Right lobe of liver (tissue), 6 donors: Measurements from ENCODE around the gene CD3G. TPM values are rescaled to one million over a fixed set of nuclear protein-coding genes. Genes with fewer than 3 reads are reported as not detected.

ENCODE experiments used
- ATAC-seq, 4 donors: fragments of 200-7000 bp; cut with Tn5 transposase; one replicate each; pipeline ENCODE4 v1.9.1; 2020; ENCODE audit warnings: mild to moderate bottlenecking in 4 of 4, moderate library complexity in 4 of 4
- DNase-seq, 3 donors: peaks; one replicate each; pipeline ENCODE4 v3.0.0-alpha.2; 2020
- H3K27ac ChIP-seq, 3 donors: fragments of 200-600 bp; one replicate each; pipeline ENCODE4 v1.8.0; 2022
- H3K27me3 ChIP-seq, 2 donors: fragments of 200-600 bp; one replicate each; pipeline ENCODE4 v1.8.0; 2022
- H3K36me3 ChIP-seq, 4 donors: fragments of 200-600 bp; sonication (generic) in 1 of 4; one replicate each; pipeline versions ENCODE4 v1.5.1 to v1.8.0; 2017 to 2022; ENCODE audit warnings: control low read depth in 1 of 4
- H3K4me1 ChIP-seq, 4 donors: fragments of 200-600 bp; sonication (generic) in 1 of 4; one replicate each; pipeline versions ENCODE4 v1.5.1 to v1.8.0; 2017 to 2022; ENCODE audit warnings: control low read depth in 1 of 4
- H3K4me3 ChIP-seq, 3 donors: fragments of 200-600 bp; one replicate each; pipeline ENCODE4 v1.8.0; 2022
- H3K9me3 ChIP-seq, 4 donors: fragments of 200-600 bp; sonication (generic) in 1 of 4; one replicate each; pipeline versions ENCODE4 v1.5.1 to v1.8.0; 2017 to 2022; ENCODE audit warnings: control low read depth in 1 of 4
- POLR2A ChIP-seq: fragments of 450-650 bp; IDR thresholded peaks from one replicate; pipeline ENCODE4 v1.6.1; 2017; ENCODE audit warnings: antibody characterized with exemption, mild to moderate bottlenecking
- WGBS: methylation state at CpG from one replicate; pipeline ENCODE4 v1.1.6; 2018; ENCODE audit warnings: low coverage, low lambda C conversion rate; ENCODE audit not compliant: insufficient coverage; ENCODE audit errors: missing lambda C conversion rate; 5-methylcytosine and 5-hydroxymethylcytosine counted together
- intact Hi-C, 2 donors: fragments of 100-400 bp; cut with DNase I; formaldehyde crosslinking; loops; one replicate each; pipeline versions ENCODE4 v1.11.2 to v1.14.1; 2022
- long read RNA-seq: library from polyadenylated mRNA; unstranded; transcript quantifications from one replicate; pipeline ENCODE4 v2.0.0, GENCODE V29; 2019
- total RNA-seq, 6 experiments: library from RNA; depleted of rRNA in 2 of 6; stranded (reverse); fragments of >200 nt in 2 of 6; fragmentation: NEBNext Ultra II Directional in 3 of 6; extraction: Animal tissue kit (Norgen Biotek cat#: 25700) in 3 of 6; gene quantifications; one replicate each; pipeline versions ENCODE4 v1.1.0 to v1.2.4, GENCODE V29; 2016 to 2023
- TF ChIP-seq, protein P1 (sequence below), 4 donors: fragments of 200-600 bp in 3 of 4; fragments of 450-650 bp in 1 of 4; IDR thresholded peaks; one replicate each; pipeline versions ENCODE4 v1.5.1 to v1.8.0; 2016 to 2022; ENCODE audit warnings: antibody characterized with exemption in 4 of 4, mild to moderate bottlenecking in 2 of 4
- donor health status: DM: no; HTN: yes; CAD: no.
- donor health status: DM: no; HTN: no; CAD: no.
- donor health status: DM: no; HTN: no; CAD: no.
- donor health status: DM: no; HTN: yes; CAD: no.
- donor health status: DM: no; HTN: yes; CAD: no.

Gene CD3G
- total RNA-seq = 1 to 10 TPM in 1 of 6 experiments, under 1 TPM in 5; 0.27 to 1.7 (median 0.36) TPM
- long read RNA-seq = 0 reads

- H3K27ac ChIP-seq = no peak within 1 kb of the TSS
- no peaks in the 10 kb centered on the region for H3K36me3 ChIP-seq
- TF ChIP-seq, protein P1, sequence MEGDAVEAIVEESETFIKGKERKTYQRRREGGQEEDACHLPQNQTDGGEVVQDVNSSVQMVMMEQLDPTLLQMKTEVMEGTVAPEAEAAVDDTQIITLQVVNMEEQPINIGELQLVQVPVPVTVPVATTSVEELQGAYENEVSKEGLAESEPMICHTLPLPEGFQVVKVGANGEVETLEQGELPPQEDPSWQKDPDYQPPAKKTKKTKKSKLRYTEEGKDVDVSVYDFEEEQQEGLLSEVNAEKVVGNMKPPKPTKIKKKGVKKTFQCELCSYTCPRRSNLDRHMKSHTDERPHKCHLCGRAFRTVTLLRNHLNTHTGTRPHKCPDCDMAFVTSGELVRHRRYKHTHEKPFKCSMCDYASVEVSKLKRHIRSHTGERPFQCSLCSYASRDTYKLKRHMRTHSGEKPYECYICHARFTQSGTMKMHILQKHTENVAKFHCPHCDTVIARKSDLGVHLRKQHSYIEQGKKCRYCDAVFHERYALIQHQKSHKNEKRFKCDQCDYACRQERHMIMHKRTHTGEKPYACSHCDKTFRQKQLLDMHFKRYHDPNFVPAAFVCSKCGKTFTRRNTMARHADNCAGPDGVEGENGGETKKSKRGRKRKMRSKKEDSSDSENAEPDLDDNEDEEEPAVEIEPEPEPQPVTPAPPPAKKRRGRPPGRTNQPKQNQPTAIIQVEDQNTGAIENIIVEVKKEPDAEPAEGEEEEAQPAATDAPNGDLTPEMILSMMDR (IDR thresholded peaks at IDR 0.05) = no peak
- no peak for TF ChIP-seq POLR2A
- peak in 2 of 4 donors; percentile 34 to 40 for ATAC-seq
- no peaks in the 10 kb centered on the region for H3K27me3 ChIP-seq
- no peaks in the 10 kb centered on the region for H3K9me3 ChIP-seq
- no peak within 1 kb of the TSS for H3K4me3 ChIP-seq
- WGBS = 67% methylated on average over 1 of the region's 6 CpGs
- intact Hi-C loops = no loop called here
- no peak for DNase-seq
- H3K4me1 ChIP-seq = no peaks in the 10 kb centered on the region
These were observed at the start of gene CD3G for GRCh38 chr11:118343981-118344515. Gene CD3G (plus strand): TSS chr11:118344344. CDS start chr11:118344424, 80 bp downstream.

- no peak overlapping the region for H3K27ac ChIP-seq
- no peak overlapping the region for H3K4me3 ChIP-seq
- peaks cover 0 to 7% (median 0%) of the 10 kb centered on the region in 4 donors for H3K4me1 ChIP-seq
- no peak for TF ChIP-seq POLR2A
- TF ChIP-seq, protein P1 (IDR thresholded peaks at IDR 0.05) = no peak
- DNase-seq (no peak), ATAC-seq (peak in 1 of 4 donors; percentile 6)
- 71% methylated on average over 5 of the region's 5 CpGs for WGBS
- no peaks in the 10 kb centered on the region for H3K27me3 ChIP-seq
- H3K36me3 ChIP-seq = no peaks in the 10 kb centered on the region
- no peaks in the 10 kb centered on the region for H3K9me3 ChIP-seq
- intact Hi-C loops = loop anchor here (5.0 to 10.0 kb wide), 2 partner anchors 57 to 150 kb away; no protein-coding TSS in a partner anchor
These were observed 48.9 kb upstream of the CD3G start for GRCh38 chr11:118295199-118295598.

DNA sequence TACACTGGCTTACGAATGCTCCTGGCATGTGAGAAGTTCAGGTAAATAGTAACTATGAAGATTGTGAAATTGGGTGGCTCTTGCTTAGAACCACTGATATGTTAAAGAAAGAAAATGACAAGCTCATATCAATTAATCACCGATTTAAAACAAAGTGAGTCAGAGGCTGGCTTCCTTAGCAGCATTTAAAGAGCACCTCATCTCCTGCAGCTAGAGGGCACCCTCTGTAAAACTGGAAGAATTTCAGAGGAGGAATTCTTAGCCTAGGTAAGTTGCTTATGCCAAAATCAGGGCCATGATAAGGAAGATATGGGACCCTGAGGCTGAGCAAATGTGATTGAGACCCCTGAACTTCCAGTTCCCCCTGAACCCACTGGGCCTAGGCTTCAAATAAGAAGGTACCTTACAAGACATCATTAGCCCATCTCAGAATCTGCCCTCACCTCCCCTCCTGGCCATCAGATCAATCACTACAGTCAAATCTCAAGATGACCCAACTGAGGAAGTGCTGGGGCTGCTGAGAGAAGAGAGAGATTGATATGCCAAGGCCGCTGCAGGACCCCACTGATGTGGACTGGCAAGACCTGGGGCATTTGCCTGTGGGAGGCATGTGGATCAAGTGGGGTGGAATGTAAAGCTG lies 48.2 kb upstream of the CD3G start:
- no peaks in the 10 kb centered on the region for H3K36me3 ChIP-seq
- H3K4me3 ChIP-seq = no peak overlapping the region
- no peak overlapping the region for H3K27ac ChIP-seq
- no peaks in the 10 kb centered on the region for H3K9me3 ChIP-seq
- 27% methylated on average over 3 of the region's 3 CpGs for WGBS
- TF ChIP-seq POLR2A = no peak
- TF ChIP-seq, protein P1 (IDR thresholded peaks at IDR 0.05) = peak; percentile 63 to 72 (median 68)
- DNase-seq (no peak), ATAC-seq (peak; percentile 67 to 83 (median 76))
- H3K4me1 ChIP-seq = peaks cover 0 to 7% (median 0%) of the 10 kb centered on the region in 4 donors
- no peaks in the 10 kb centered on the region for H3K27me3 ChIP-seq
- intact Hi-C loops = loop anchor here (5.0 to 10.0 kb wide), 2 partner anchors 56 to 151 kb away; no protein-coding TSS in a partner anchor

- intact Hi-C loops = loop anchor here in 1 of 2 donors (10.0 kb wide), 1 partner anchor 53 kb away; the partner anchor contains the start of gene UBE4A
These were observed 42.4 kb upstream of the CD3G start for GRCh38 chr11:118301600-118302195.

More at GRCh38 chr11:118301600-118302195, 42.4 kb upstream of the CD3G start:
- H3K27ac ChIP-seq = no peak overlapping the region
- H3K9me3 ChIP-seq = no peaks in the 10 kb centered on the region
- no peaks in the 10 kb centered on the region for H3K4me1 ChIP-seq
- WGBS = 51% methylated on average over 7 of the region's 8 CpGs
- no peaks in the 10 kb centered on the region for H3K36me3 ChIP-seq
- no peak overlapping the region for H3K4me3 ChIP-seq
- ATAC-seq = no peak
- DNase-seq = no peak
- TF ChIP-seq, protein P1 (IDR thresholded peaks at IDR 0.05) = no peak
- TF ChIP-seq POLR2A = no peak
- H3K27me3 ChIP-seq = no peaks in the 10 kb centered on the region
